ENCODE results near the gene MRTFA.

GRCh38 chr22:40452730-40453487 is 183.6 kb downstream of the MRTFA start:
- TF ChIP-seq CTCF (conservative IDR thresholded peaks at IDR 0.05; ENCODE audit: low read length) (no peak), EZH2phosphoT487 (IDR thresholded peaks at IDR 0.05; ENCODE audit: borderline replicate concordance, low read depth, low read length) (no peak)
